Measurements from ENCODE around the gene CTDSPL.

DNA sequence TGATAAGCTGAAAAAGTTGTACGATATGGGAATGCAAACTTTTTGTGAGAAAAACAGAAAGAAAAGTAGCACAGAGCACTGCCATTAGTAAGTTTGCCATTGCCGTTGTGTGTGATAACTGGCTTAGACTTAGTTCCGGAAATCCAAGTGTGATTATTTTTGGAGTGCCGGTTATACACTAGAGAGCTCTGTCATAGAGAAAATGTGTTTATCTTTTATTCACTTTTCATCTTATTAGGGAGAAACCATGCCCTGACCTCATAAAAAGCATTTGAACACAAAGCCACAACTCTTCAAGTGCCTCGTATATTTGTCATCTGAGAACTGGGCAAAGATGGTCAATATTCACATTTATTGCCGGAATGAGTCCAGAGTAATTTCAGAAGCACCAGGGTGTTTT is 36.1 kb downstream of the CTDSPL start:
- TF ChIP-seq, protein P1, sequence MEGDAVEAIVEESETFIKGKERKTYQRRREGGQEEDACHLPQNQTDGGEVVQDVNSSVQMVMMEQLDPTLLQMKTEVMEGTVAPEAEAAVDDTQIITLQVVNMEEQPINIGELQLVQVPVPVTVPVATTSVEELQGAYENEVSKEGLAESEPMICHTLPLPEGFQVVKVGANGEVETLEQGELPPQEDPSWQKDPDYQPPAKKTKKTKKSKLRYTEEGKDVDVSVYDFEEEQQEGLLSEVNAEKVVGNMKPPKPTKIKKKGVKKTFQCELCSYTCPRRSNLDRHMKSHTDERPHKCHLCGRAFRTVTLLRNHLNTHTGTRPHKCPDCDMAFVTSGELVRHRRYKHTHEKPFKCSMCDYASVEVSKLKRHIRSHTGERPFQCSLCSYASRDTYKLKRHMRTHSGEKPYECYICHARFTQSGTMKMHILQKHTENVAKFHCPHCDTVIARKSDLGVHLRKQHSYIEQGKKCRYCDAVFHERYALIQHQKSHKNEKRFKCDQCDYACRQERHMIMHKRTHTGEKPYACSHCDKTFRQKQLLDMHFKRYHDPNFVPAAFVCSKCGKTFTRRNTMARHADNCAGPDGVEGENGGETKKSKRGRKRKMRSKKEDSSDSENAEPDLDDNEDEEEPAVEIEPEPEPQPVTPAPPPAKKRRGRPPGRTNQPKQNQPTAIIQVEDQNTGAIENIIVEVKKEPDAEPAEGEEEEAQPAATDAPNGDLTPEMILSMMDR (conservative IDR thresholded peaks at IDR 0.05): no peak
- no peak for TF ChIP-seq EZH2 (IDR thresholded peaks at IDR 0.05; ENCODE audit: low read depth)

Measured in PC-9 (cell line).